Measurements from ENCODE around the gene RXRA.
"Not testable (repeated sequence)": the region's sequence is repeated elsewhere in the genome, so short reads cannot be mapped to it uniquely, and the experiment has no call there.

RXRA gene

GRCh38 chr9:134304261-134304660 lies 22.0 kb upstream of the RXRA start:
- no peaks in the 10 kb centered on the region for H3K27me3 ChIP-seq (ENCODE audit: control insufficient read depth, insufficient read depth, low read length)
- H3K4me3 ChIP-seq (ENCODE audit: low read length) = no peak overlapping the region
- no peaks in the 10 kb centered on the region for H3K9me3 ChIP-seq (ENCODE audit: control insufficient read depth, low read depth, low read length)
- H3K27ac ChIP-seq (ENCODE audit: low read length) = no peak overlapping the region
- no peaks in the 10 kb centered on the region for H3K36me3 ChIP-seq (ENCODE audit: control insufficient read depth, low read depth, low read length)
- no peaks in the 10 kb centered on the region for H3K4me1 ChIP-seq (ENCODE audit: control insufficient read depth, low read depth, low read length)
- H3K9ac ChIP-seq (ENCODE audit: low read length) = no peak overlapping the region

DNA sequence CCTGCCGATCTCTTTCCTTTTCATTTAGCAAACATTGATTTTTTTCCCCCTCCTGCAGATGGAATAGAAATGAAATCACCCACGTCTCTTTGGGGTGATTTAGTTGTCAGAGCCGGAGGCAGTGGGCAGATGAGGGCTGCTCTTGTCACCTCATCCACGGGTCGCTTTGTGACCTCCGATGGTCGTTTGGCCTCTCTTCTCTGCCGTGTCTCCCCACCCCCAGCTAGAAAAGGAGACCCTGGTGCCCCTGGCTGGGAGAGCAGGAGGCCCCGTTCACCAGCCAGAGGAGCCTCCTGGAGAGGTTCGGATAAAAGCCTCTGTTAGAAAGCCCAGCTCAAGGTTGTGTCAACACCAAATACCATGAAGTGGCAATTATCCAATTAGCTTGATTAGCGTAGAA lies 21.6 kb upstream of the RXRA start:
- Histone ChIP-seq H3K9ac (ENCODE audit: low read length) (no peak overlapping the region), H3K4me1 (ENCODE audit: control insufficient read depth, low read depth, low read length) (no peaks in the 10 kb centered on the region), H3K27me3 (ENCODE audit: control insufficient read depth, insufficient read depth, low read length) (no peaks in the 10 kb centered on the region), H3K9me3 (ENCODE audit: control insufficient read depth, low read depth, low read length) (no peaks in the 10 kb centered on the region), H3K4me3 (ENCODE audit: low read length) (no peak overlapping the region), H3K27ac (ENCODE audit: low read length) (no peak overlapping the region), H3K36me3 (ENCODE audit: control insufficient read depth, low read depth, low read length) (no peaks in the 10 kb centered on the region)

GRCh38 chr9:134305533-134305932 lies 20.7 kb upstream of the RXRA start:
- no peaks in the 10 kb centered on the region for H3K36me3 ChIP-seq (ENCODE audit: control insufficient read depth, low read depth, low read length)
- no peak overlapping the region for H3K9ac ChIP-seq (ENCODE audit: low read length)
- H3K4me1 ChIP-seq (ENCODE audit: control insufficient read depth, low read depth, low read length) = no peaks in the 10 kb centered on the region
- H3K4me3 ChIP-seq (ENCODE audit: low read length) = no peak overlapping the region
- no peaks in the 10 kb centered on the region for H3K27me3 ChIP-seq (ENCODE audit: control insufficient read depth, insufficient read depth, low read length)
- H3K27ac ChIP-seq (ENCODE audit: low read length) = no peak overlapping the region
- no peaks in the 10 kb centered on the region for H3K9me3 ChIP-seq (ENCODE audit: control insufficient read depth, low read depth, low read length)

GRCh38 chr9:134306042-134306441 lies 20.2 kb upstream of the RXRA start:
- not testable (repeated sequence) for H3K4me3 ChIP-seq (ENCODE audit: low read length)

GRCh38 chr9:134306636-134307600 lies 19.3 kb upstream of the RXRA start:
- H3K27me3 ChIP-seq (ENCODE audit: control insufficient read depth, insufficient read depth, low read length) = no peaks in the 10 kb centered on the region
- H3K4me1 ChIP-seq (ENCODE audit: control insufficient read depth, low read depth, low read length) = no peaks in the 10 kb centered on the region
- H3K9me3 ChIP-seq (ENCODE audit: control insufficient read depth, low read depth, low read length) = no peaks in the 10 kb centered on the region
- H3K36me3 ChIP-seq (ENCODE audit: control insufficient read depth, low read depth, low read length) = no peaks in the 10 kb centered on the region
- H3K27ac ChIP-seq (ENCODE audit: low read length) = no peak overlapping the region
- no peak overlapping the region for H3K4me3 ChIP-seq (ENCODE audit: low read length)
- no peak overlapping the region for H3K9ac ChIP-seq (ENCODE audit: low read length)

More at GRCh38 chr9:134306042-134306441, 20.2 kb upstream of the RXRA start:
- H3K36me3 ChIP-seq (ENCODE audit: control insufficient read depth, low read depth, low read length); H3K27me3 ChIP-seq (ENCODE audit: control insufficient read depth, insufficient read depth, low read length); H3K9me3 ChIP-seq (ENCODE audit: control insufficient read depth, low read depth, low read length); H3K27ac ChIP-seq (ENCODE audit: low read length); H3K9ac ChIP-seq (ENCODE audit: low read length); H3K4me1 ChIP-seq (ENCODE audit: control insufficient read depth, low read depth, low read length): not testable (repeated sequence)

GRCh38 chr9:134307674-134308638 lies 18.3 kb upstream of the RXRA start:
- no peak overlapping the region for H3K9ac ChIP-seq (ENCODE audit: low read length)
- H3K27ac ChIP-seq (ENCODE audit: low read length) = no peak overlapping the region
- H3K4me1 ChIP-seq (ENCODE audit: control insufficient read depth, low read depth, low read length) = no peaks in the 10 kb centered on the region
- no peak overlapping the region for H3K4me3 ChIP-seq (ENCODE audit: low read length)
- no peaks in the 10 kb centered on the region for H3K27me3 ChIP-seq (ENCODE audit: control insufficient read depth, insufficient read depth, low read length)
- no peaks in the 10 kb centered on the region for H3K9me3 ChIP-seq (ENCODE audit: control insufficient read depth, low read depth, low read length)
- H3K36me3 ChIP-seq (ENCODE audit: control insufficient read depth, low read depth, low read length) = no peaks in the 10 kb centered on the region

DNA sequence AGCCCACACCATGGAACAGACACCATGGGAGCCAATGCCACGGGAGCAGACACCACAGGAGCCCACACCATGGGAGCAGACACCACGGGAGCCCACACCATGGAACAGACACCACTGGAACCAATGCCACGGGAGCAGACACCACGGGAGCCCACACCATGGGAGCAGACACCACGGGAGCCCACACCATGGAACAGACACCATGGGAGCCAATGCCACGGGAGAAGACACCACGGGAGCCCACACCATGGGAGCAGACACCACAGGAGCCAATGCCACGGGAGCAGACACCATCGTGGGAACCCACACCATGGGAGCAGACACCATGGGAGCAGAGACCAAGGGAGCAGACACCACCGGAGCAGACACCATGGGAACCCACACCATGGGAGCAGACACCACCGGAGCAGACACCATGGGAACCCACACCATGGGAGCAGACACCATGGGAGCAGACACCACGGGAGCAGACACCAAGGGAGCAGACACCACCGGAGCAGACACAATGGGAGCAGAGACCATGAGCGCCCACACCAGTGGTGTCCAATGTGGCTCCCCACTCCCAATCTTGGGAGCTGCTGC lies 17.5 kb upstream of the RXRA start:
- H3K4me1 ChIP-seq (ENCODE audit: control insufficient read depth, low read depth, low read length); H3K27me3 ChIP-seq (ENCODE audit: control insufficient read depth, insufficient read depth, low read length); H3K36me3 ChIP-seq (ENCODE audit: control insufficient read depth, low read depth, low read length); H3K9me3 ChIP-seq (ENCODE audit: control insufficient read depth, low read depth, low read length); H3K27ac ChIP-seq (ENCODE audit: low read length); H3K9ac ChIP-seq (ENCODE audit: low read length); H3K4me3 ChIP-seq (ENCODE audit: low read length): not testable (repeated sequence)

GRCh38 chr9:134313470-134313869 lies 12.8 kb upstream of the RXRA start:
- Histone ChIP-seq H3K27me3 (ENCODE audit: control insufficient read depth, insufficient read depth, low read length) (no peaks in the 10 kb centered on the region), H3K36me3 (ENCODE audit: control insufficient read depth, low read depth, low read length) (no peaks in the 10 kb centered on the region), H3K4me1 (ENCODE audit: control insufficient read depth, low read depth, low read length) (no peaks in the 10 kb centered on the region), H3K9ac (ENCODE audit: low read length) (no peak overlapping the region), H3K4me3 (ENCODE audit: low read length) (no peak overlapping the region), H3K27ac (ENCODE audit: low read length) (no peak overlapping the region), H3K9me3 (ENCODE audit: control insufficient read depth, low read depth, low read length) (no peaks in the 10 kb centered on the region)

GRCh38 chr9:134314039-134314949 lies 12.0 kb upstream of the RXRA start:
- no peak overlapping the region for H3K27ac ChIP-seq (ENCODE audit: low read length)
- H3K9me3 ChIP-seq (ENCODE audit: control insufficient read depth, low read depth, low read length) = no peaks in the 10 kb centered on the region
- H3K4me1 ChIP-seq (ENCODE audit: control insufficient read depth, low read depth, low read length) = no peaks in the 10 kb centered on the region
- no peaks in the 10 kb centered on the region for H3K36me3 ChIP-seq (ENCODE audit: control insufficient read depth, low read depth, low read length)
- no peaks in the 10 kb centered on the region for H3K27me3 ChIP-seq (ENCODE audit: control insufficient read depth, insufficient read depth, low read length)
- H3K4me3 ChIP-seq (ENCODE audit: low read length) = no peak overlapping the region
- H3K9ac ChIP-seq (ENCODE audit: low read length) = no peak overlapping the region

GRCh38 chr9:134314950-134315715 lies 11.1 kb upstream of the RXRA start:
- Histone ChIP-seq H3K27ac (ENCODE audit: low read length) (no peak overlapping the region), H3K4me3 (ENCODE audit: low read length) (no peak overlapping the region), H3K4me1 (ENCODE audit: control insufficient read depth, low read depth, low read length) (peaks cover 3% of the 10 kb centered on the region), H3K27me3 (ENCODE audit: control insufficient read depth, insufficient read depth, low read length) (no peaks in the 10 kb centered on the region), H3K9me3 (ENCODE audit: control insufficient read depth, low read depth, low read length) (no peaks in the 10 kb centered on the region), H3K9ac (ENCODE audit: low read length) (no peak overlapping the region), H3K36me3 (ENCODE audit: control insufficient read depth, low read depth, low read length) (no peaks in the 10 kb centered on the region)

All from iPS-18a (cell line).